SKM-1 (cell line): ENCODE measurements around the gene AURKA.
"Not testable (repeated sequence)": the region's sequence is repeated elsewhere in the genome, so short reads cannot be mapped to it uniquely, and the experiment has no call there.

Experiments used
- DNase-seq: peaks from one replicate; lab custom pipeline; 2025; ENCODE audit not compliant: unreplicated experiment; lab: John Stamatoyannopoulos, UW

Gene AURKA

DNA sequence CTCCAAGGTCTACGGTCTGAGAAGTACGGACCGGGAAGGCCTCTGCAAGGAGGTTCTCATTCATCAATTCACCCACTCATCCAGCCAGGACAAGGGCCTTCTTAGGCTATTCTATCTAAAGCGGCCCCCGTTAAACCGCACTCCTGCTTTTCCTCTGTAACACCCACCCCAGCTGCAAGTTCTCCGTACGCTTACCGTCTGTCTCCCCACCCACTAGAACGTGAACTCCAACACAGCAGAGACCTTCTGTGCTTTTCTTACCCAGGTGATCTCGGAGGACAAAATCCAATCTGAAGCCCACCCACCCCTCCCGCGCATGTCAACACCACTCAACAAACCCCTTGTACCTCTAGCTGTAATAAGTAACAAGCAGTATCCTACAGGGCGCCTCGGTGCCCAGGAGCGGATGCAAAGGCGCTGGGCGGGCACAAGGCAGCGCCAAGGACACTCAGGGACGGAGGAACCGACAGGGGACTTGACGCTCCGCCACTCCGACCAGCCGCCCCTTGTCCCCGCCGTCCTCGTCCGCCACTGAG, 351 bp downstream of the AURKA start:
- DNase-seq, result no peak

DNA sequence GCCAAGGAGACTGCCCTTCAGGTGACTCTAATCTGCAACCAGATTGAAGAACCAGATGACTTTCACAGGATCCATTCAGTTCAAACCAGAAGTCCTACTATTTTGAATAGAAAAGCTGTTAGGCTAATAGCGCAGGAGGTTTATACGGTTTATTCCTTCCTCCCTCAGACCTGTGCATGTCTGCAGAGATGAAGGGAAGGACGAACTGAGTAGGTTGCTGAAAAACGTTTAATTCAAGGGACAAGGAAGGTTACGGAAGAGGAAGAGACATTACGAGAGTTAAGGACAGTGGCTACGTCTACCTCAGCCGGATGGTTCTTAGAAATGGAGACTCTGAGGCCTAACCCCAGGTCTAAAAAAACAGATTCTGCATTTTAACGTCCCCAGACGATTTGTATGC, 978 bp downstream of the AURKA start:
- DNase-seq, result no peak

DNA sequence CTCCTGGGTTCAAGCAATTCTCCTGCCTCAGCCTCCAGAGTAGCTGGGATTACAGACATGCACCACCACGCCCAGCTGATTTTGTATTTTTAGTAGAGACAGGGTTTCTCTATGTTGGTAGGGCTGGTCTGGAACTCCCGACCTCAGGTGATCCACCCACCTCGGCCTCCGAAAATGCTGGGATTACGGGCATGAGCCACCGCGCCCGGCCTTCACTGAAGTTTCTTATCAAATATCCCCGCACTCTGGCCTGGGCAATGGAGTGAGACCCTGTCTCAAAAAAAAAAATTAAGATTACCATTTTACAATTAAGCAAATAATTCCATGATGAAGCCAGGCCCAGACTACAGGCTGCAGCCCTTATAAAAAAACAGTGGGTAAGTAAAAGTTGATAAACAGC, 1.6 kb downstream of the AURKA start:
- not testable (repeated sequence) for DNase-seq

DNA sequence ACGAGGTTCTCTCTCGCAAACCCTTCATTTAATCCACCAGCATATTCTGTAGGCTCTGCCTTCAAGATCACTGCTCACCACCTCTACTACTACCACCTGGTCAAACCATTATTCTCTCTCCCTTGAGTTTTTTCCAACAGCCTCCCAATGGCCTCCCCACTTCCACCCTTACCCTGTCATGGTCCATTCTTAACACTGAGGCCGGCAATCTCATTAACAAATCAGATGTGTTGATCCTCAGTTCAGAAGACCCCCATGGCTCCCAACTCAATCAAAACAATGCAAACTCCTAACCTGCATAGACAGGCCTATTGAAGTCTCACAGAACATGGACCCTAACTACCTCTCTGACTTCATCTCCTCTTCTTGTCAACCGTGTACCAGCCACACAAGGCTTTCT, 2.2 kb downstream of the AURKA start:
- no peak for DNase-seq

DNA sequence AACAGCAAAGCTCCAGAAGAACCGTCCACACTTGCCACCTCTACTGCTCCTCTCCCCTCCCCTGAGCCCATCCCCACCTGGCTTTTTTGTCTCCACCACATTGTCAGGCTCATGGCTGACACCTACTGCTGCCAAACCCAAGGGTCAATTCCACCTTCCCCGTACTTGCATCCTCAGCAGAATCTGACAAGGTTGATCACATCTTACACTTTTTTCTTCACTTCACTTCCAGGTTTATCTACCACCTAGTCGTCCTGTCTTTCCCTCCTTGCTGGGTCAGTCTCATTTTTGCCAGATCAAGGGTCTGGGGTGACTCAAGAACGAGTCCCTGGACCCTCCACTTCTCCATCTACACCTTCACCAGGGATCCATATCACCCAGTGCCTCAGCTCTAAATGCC, 3.1 kb downstream of the AURKA start:
- DNase-seq, result no peak

DNA sequence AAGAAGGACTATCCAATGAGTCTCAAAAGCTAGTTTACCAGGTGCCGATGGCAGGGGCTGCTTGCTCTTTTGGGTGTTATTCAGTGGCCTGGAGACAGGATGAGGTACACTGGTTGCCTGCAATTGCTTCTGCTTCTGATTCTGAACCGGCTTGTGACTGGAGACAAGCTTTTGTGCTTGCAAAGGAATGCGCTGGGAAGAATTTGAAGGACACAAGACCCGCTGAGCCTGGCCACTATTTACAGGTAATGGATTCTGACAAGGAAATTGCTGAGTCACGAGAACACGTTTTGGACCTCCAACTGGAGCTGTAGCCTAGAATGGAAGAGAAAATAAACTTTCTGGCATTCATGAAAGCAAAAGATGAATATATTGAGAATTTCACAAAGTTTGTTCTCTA, 5.8 kb downstream of the AURKA start:
- DNase-seq, result no peak

DNA sequence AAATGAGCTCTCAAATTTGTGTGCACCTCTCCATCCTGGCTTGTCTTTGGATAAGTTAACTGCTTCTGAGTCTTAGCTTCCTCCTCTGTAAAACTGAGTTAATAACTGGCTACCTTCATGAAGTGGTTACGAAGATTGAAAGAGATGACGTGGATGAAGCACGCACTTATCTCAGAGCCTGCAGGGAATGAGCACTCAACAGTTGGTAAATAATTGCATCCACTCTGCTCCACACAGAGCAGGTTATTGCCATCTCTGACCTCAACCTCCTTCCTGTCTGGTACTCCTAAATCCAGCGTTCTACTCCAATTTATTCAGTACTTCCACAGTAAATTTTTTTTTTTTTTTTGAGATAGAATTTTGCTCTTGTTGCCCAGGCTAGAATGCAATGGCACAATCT, 6.9 kb downstream of the AURKA start:
- DNase-seq, result no peak

DNA sequence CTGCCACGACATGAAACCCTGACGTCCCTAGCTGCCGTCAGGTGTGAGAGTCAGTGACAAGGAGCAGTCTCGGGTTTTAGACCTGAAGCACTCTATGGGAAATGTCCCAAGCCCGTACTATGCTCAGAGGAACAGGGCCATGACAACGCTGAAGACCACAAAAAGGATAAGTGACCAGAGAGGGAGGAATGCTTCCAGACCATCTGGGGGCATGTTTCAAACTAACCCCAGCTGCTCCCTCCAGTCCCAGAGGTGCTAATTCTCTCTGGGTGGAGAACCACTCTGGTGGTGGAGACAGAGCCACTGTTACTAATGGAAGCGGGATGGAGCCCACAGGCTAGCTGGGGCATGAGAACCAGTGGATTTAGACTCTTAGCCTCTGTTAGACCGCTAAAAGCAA, 8.7 kb downstream of the AURKA start:
- DNase-seq, result no peak

DNA sequence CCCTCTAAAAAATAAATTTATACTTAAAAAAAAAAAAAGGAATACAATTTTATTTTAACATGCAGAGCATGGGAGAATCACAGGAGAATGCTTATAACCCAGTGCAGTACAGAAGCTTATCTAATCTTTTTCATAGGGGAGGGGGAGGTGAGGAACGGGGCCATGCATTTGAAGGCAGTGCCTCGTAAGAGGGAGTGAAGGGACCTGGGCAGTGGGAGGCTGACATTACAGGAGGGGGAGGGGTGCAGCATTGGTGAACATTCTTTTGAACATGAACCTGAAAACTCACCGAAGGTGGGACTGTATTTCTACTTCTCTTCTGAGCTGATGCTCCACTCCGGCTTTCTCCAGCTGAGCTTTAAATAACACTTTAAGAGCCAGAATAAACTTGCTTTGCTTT, 9.3 kb downstream of the AURKA start:
- no peak for DNase-seq

DNA sequence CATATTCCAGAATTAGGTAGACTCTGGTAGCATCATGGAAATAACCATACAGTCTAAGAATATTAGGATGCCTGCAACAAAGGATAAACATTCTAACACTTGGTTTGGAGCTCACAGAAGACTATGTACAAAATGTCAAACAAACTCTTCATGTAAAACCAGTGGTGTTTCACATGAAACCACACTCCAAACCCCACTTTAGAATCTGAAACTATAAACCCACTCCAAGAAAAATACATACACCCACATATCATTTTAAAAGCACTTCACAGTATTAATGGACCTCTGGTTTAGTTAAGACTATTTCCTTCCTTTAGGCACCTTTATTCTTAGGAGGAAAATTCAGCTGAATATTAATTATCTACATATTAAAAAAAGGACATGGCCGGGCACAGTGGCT, 10.5 kb downstream of the AURKA start:
- no peak for DNase-seq

DNA sequence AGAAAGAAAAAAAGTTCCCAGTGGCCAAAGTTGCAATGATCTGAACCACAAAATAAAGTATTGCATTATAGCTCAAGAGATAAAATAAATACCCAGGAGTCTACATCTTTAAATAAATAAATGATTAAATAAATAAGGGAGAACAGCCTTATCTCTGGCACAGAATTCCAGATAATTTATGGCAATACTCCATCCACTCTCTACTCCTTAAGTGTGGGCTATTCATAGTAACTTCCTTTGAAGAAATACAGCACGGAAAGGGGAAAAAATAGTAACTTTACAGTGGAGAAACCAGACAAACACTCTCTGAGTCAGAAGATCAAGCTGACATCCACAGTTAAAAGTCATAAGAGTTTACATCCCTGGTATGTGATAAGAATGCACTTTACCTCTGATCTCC, 11.6 kb downstream of the AURKA start:
- no peak for DNase-seq

DNA sequence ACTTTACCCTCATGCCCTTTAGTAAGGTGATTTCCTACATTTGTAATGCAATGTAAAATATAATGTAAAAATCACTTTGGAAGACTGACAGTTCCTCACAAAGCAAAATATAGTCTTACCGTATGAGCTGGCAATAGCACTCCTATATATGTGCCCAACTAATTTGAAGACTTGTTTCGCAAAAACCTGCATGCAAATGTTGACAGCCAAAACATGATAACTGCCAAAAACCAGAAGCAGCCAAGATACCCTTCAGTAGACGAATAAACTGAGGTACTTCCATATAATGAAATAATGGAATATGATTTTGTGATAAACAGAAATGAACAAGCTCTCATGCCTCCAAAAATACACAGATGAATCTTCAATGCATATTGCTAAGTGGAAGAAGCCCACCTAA, 13.6 kb downstream of the AURKA start:
- DNase-seq, result no peak

DNA sequence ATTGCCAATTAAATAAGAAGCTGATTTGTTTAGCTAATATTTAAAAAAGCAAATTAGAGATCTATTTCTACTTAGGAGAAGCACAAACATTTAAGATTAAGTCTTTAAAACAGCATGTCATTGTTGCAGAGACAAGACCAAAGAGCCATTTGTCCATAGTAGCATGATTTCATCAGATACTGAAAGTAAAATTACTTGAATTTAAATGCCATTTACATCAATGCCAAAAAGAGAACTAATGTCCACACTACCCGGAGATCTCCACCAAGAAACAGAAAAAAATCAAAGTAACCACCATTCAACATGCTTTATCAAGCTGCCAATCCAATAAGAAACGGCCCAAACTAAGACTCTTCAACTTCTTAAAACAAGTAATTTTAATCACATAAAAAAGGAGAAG, 15.7 kb downstream of the AURKA start:
- DNase-seq, result no peak

DNA sequence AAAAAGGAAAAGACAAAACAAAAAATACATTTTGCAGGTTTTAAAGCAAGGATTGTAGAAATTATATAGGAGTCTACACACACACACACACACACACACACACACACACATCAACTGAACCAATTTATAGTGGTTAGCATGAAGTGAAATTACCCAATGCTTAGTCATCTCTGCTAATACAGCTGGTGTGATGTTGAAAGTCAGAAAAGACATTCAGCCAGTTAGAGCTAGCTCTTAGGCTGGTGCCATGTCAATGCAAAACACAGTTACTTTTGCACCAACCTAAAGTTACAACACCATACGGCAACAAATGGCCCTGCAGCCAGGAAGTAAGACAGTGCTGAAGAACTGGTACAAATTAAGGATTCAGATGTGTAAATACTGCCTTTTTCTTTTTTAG, 18.1 kb downstream of the AURKA start:
- peak; percentile 16 for DNase-seq

DNA sequence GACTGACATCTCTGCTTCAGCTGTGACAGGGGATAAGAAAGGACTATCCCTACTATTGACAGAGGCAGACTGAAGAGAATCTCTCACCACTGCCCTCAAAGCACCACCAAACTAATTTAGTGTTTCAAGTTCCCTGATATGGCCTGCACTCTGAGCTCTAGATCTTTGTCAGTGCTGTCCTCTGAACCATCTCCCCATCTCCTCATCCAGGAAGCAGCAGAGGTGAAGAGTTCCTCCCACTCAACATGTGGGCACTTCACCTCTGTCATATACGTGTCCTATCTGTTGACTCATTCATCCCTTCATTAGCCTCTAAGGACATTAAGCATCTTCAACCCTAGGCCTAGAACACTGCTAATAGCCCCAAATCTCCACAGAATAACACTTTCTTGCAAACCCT, 19.2 kb downstream of the AURKA start:
- DNase-seq, result no peak

DNA sequence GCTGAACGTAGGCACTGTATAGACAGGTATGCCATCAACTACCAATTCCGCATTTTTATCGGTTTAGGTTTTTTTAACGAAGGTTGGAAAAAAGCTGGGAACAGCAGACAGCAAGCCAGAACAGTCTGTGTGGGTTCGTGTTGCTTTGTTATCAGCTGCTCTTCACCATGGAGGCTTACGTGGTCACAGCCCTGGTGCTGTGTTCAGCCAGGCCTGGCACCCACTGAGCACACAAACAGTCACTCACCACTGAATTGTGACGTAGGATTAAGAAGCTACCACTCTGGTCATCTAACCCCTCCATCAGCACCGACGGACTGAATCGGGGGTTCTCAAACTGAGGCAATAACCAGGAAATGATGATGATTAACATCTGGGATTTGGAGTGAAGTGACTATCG, 20.0 kb downstream of the AURKA start:
- DNase-seq, result no peak

DNA sequence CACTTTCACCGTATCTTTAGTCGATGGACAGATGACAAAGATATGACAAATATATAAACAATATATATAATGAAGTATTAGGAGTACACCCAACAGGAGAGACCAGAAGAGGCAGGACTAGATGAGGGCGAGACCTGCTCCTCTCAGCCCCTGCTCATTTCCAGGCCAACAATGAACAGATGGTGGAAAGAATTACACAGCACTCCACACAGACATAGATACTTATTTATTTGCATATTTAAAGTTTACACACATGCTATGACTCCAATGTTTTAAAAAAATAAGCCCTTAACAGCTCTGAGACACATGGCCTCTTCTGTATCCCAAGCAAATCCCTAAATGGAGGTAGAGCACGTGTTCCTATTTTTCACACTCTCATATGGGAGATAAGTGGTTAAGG, 22.8 kb downstream of the AURKA start:
- no peak for DNase-seq

DNA sequence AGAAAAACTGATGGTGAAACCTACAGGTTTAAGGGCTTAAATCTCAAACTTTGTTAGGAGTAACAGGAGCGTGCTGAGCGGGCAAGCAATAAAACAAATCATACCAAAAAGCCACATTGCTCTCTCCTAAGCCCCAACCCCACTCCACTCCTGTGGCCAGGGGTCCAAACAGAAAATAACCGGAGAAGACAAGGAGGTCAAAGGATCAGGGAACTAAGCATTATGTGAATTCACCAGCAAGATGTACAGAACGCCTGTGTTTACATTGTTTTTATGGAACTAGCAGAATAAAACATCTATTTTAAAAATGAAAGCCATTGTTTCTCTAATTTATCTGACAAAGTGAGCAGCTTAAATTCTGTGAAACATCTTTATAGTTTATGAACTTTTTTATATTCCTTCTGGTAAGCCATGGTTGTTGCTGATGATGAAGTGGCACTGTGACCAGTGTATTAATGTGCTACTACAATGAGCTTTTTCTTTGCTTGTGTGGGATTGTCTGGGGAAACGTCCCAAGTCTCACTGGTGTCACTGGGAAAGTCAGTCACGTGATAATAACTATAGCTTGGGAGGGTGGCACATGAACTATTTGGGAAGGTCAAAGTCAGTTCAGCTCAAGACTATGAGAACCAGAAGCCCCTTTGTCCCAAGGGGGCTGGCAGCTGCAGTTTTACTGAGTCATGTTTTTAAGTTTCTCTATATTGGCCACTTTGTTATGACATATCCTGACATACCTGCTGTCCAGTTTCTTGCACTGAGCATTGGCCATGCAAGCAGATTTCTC, 23.5 kb downstream of the AURKA start:
- DNase-seq, result no peak

DNA sequence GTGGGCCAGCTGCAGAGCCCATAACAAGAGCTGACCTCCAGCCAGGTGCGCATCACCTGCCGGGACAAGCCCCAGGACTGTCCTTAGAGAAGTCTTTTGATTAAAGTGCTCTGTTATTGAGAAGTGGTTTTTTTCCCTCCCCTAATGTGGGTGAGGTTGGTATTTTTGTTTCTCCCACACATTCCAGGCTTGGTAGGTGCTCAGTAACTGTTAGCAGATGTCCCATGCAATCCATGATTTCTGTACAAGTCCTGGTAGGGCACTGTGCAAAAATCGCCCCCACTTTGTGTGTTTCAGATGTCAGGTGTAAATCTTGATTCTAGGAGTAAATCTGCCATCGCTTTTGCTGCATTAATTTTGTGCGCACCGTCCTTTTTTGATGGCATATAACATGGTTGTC, 28.5 kb downstream of the AURKA start:
- no peak for DNase-seq

DNA sequence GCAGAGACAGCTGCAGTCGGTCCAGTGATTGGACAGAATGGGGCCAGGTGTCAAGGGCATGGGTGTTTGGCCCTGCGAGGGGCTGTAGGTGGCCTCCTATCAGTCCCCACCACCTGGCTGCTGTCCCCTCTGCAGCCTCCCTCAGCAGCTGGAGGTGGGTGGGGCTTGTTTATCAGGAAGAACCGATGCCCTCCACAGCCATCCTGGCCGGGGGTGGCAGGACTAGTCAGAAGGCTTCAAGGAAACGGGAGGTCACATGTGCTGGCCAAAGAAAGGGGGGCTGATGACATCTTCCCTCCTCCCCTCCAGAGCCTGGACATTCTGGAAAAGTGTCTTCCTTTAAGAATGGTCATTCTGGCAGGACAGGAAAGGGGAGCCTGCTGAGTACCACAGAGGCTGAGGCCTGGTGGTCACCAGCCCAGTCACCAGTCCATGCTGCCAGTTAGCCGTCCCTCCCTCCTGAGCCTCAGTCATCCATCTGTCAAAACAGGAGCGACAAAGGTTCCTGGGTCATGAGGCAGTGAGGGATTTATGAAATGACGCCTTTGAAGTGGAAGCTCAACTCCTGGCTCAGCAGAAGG, 29.1 kb downstream of the AURKA start:
- no peak for DNase-seq

DNA sequence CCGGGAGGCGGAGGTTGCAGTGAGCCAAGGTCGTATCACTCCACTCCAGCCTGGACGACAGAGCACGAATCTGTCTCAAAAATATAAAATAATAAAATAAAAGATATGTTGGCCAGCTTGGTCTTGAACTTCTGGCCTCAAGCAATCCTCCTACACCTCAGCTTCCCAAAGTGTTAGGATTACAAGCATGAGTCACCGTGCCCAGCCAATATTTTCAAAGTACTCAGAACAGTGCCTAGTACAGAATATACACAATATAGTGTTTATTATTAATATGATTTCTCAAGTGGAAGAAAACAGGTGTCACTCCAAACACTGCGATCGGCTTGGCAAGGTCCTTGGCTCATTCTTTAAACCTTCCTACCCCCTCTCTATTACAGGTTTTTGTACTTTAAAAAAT, 30.1 kb downstream of the AURKA start:
- no peak for DNase-seq

DNA sequence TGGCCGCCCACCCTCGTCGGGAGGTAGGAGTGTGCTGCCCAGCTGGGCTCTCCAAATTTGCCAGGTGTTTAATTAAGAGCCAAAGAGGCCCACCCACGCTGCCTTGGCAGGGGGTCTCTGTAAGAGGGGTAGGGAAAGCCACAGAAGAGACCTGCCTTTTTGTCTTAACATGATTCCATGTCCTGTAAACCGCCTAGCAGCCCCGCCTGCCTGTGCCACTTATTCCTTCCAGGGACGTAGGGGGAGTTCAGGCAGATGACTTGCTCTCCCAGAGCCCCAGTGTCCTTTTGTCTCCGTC, 31.2 kb downstream of the AURKA start:
- DNase-seq, result no peak
